HG02763 (cell line): Measurements from ENCODE around the gene PSMB11.
"Not testable (repeated sequence)": the region's sequence is repeated elsewhere in the genome, so short reads cannot be mapped to it uniquely, and the experiment has no call there.

Experiments used
- ATAC-seq: cut with Tn5 transposase; IDR thresholded peaks from one replicate; pipeline ENCODE4 v1.9.1; 2021; ENCODE audit warnings: mild to moderate bottlenecking, moderate library complexity; ENCODE audit not compliant: unreplicated experiment

Gene PSMB11

GRCh38 chr14:23042162-23042965, at the start of gene PSMB11:
PSMB11 (plus strand) TSS chr14:23042212; CDS start chr14:23042226, 14 bp downstream.
- no peak for ATAC-seq

- no peak for ATAC-seq
Measured at GRCh38 chr14:22993517-22993916, 48.5 kb upstream of the PSMB11 start.

- ATAC-seq: no peak
Measured at GRCh38 chr14:22994762-22995275, 47.2 kb upstream of the PSMB11 start.

GRCh38 chr14:22995889-22996625, 46.0 kb upstream of the PSMB11 start:
- ATAC-seq: no peak

GRCh38 chr14:22996768-22997654, 45.0 kb upstream of the PSMB11 start:
- ATAC-seq: no peak

GRCh38 chr14:22997676-22998323, 44.2 kb upstream of the PSMB11 start:
- no peak for ATAC-seq

- no peak for ATAC-seq
Measured at GRCh38 chr14:22998329-22999012, 43.5 kb upstream of the PSMB11 start.

GRCh38 chr14:23000860-23001259, 41.2 kb upstream of the PSMB11 start:
- ATAC-seq: no peak

- no peak for ATAC-seq
Measured at GRCh38 chr14:23002592-23002991, 39.4 kb upstream of the PSMB11 start.

- ATAC-seq: not testable (repeated sequence)
Measured at GRCh38 chr14:23004274-23004673, 37.7 kb upstream of the PSMB11 start.

- ATAC-seq: no peak
Measured at GRCh38 chr14:23005451-23006187, 36.4 kb upstream of the PSMB11 start.

- ATAC-seq: no peak
Measured at GRCh38 chr14:23006188-23006534, 35.9 kb upstream of the PSMB11 start.

- peak; percentile 93 for ATAC-seq
Measured at GRCh38 chr14:23006544-23007419, 35.2 kb upstream of the PSMB11 start.

GRCh38 chr14:23008831-23009230, 33.2 kb upstream of the PSMB11 start:
- no peak for ATAC-seq

GRCh38 chr14:23009483-23009938, 32.5 kb upstream of the PSMB11 start:
- ATAC-seq: no peak

GRCh38 chr14:23009939-23010726, 31.9 kb upstream of the PSMB11 start, which contains the start of gene C14orf93:
C14orf93 (minus strand) TSS chr14:23010143; CDS start chr14:22999023, 11,120 bp downstream.
- peak; percentile 42 for ATAC-seq

- ATAC-seq: no peak
Measured at GRCh38 chr14:23013054-23013748, 28.8 kb upstream of the PSMB11 start.
